MM.1S (cell line): ENCODE results near the gene ITIH3.

Source experiments
- DNase-seq: peaks from one replicate; pipeline ENCODE4 v3.0.0-alpha.2; 2015
- H2AFZ ChIP-seq: fragments of 300-600 bp; sonication (generic); 2 replicates; pipeline ENCODE4 v1.6.0; 2016; ENCODE audit warnings: antibody characterized with exemption, low read length
- H3F3A ChIP-seq: fragments of 300-600 bp; sonication (generic); 2 replicates; pipeline ENCODE4 v1.6.1; 2016; ENCODE audit warnings: mild to moderate bottlenecking, antibody characterized with exemption, low read length, moderate library complexity, mixed read lengths; ENCODE audit not compliant: insufficient read depth
- H3K27ac ChIP-seq: fragments of 300-600 bp; sonication (generic); 2 replicates; pipeline ENCODE4 v1.5.1; 2016; ENCODE audit warnings: mild to moderate bottlenecking, low read length
- H3K27me3 ChIP-seq: fragments of 300-600 bp; sonication (generic); replicated peaks from 2 replicates; pipeline ENCODE4 v1.6.0; 2016; ENCODE audit warnings: low read length; ENCODE audit not compliant: insufficient read depth
- H3K36me3 ChIP-seq: fragments of 300-600 bp; sonication (generic); replicated peaks from 2 replicates; pipeline ENCODE4 v1.6.1; 2016; ENCODE audit warnings: mild to moderate bottlenecking, low read length, mixed read lengths; ENCODE audit not compliant: insufficient read depth
- H3K4me1 ChIP-seq: fragments of 300-600 bp; sonication (generic); 2 replicates; pipeline ENCODE4 v1.6.1; 2016; ENCODE audit warnings: low read length, mixed read lengths
- H3K4me2 ChIP-seq: fragments of 300-600 bp; sonication (generic); 2 replicates; pipeline ENCODE4 v1.6.0; 2016; ENCODE audit warnings: low read depth, low read length
- H3K4me3 ChIP-seq: fragments of 300-600 bp; sonication (generic); 2 replicates; pipeline ENCODE4 v1.5.1; 2016; ENCODE audit warnings: low read length, mixed read lengths
- H3K79me2 ChIP-seq: fragments of 300-600 bp; sonication (generic); 2 replicates; pipeline ENCODE4 v1.6.1; 2016; ENCODE audit warnings: mixed run types, low read length, mixed read lengths
- H3K9ac ChIP-seq: fragments of 300-600 bp; sonication (generic); 2 replicates; pipeline ENCODE4 v1.6.1; 2016; ENCODE audit warnings: low read length, mixed read lengths
- H3K9me2 ChIP-seq: fragments of 300-600 bp; sonication (generic); replicated peaks from 2 replicates; pipeline ENCODE4 v1.6.1; 2016; ENCODE audit warnings: mild to moderate bottlenecking, low read length, mixed read lengths; ENCODE audit not compliant: insufficient read depth
- H3K9me3 ChIP-seq: fragments of 300-600 bp; sonication (generic); replicated peaks from 2 replicates; pipeline ENCODE4 v1.6.1; 2016; ENCODE audit warnings: mild to moderate bottlenecking, low read length, mixed read lengths; ENCODE audit not compliant: insufficient read depth
- H4K20me1 ChIP-seq: fragments of 300-600 bp; sonication (generic); 2 replicates; pipeline ENCODE4 v1.6.1; 2016; ENCODE audit warnings: mild to moderate bottlenecking, low read length, moderate library complexity, mixed read lengths; ENCODE audit not compliant: insufficient read depth
- CTCF ChIP-seq: fragments of 300-600 bp; sonication (generic); IDR thresholded peaks from 2 replicates; pipeline ENCODE4 v1.5.1; 2016; ENCODE audit warnings: antibody characterized with exemption, low read length, mixed read lengths
- EZH2 ChIP-seq: fragments of 300-600 bp; sonication (generic); optimal IDR thresholded peaks from 2 replicates; pipeline ENCODE3; 2017; ENCODE audit warnings: low read depth, mild to moderate bottlenecking, antibody characterized with exemption, low read length, mixed read lengths
- EZH2phosphoT487 ChIP-seq: fragments of 300-600 bp; sonication (generic); IDR thresholded peaks from 2 replicates; pipeline ENCODE4 v1.6.1; 2018; ENCODE audit warnings: antibody characterized with exemption, low read length

Gene ITIH3

GRCh38 chr3:52827441-52827840 lies 32.8 kb downstream of the ITIH3 start:
- H3K9me3 ChIP-seq = no peaks in the 10 kb centered on the region
- H3K4me1 ChIP-seq = no peaks in the 10 kb centered on the region
- no peaks in the 10 kb centered on the region for H4K20me1 ChIP-seq
- no peak overlapping the region for H3K9ac ChIP-seq
- no peaks in the 10 kb centered on the region for H3K9me2 ChIP-seq
- no peak for TF ChIP-seq CTCF
- TF ChIP-seq EZH2 = no peak
- H2AFZ ChIP-seq = no peak overlapping the region
- no peaks in the 10 kb centered on the region for H3K27me3 ChIP-seq
- no peaks in the 10 kb centered on the region for H3F3A ChIP-seq
- DNase-seq = no peak
- H3K4me3 ChIP-seq = no peak overlapping the region
- H3K27ac ChIP-seq = no peak overlapping the region
- no peak overlapping the region for H3K4me2 ChIP-seq
- no peaks in the 10 kb centered on the region for H3K36me3 ChIP-seq
- H3K79me2 ChIP-seq = no peaks in the 10 kb centered on the region

- Histone ChIP-seq H2AFZ (no peak overlapping the region), H3K36me3 (no peaks in the 10 kb centered on the region), H3K79me2 (no peaks in the 10 kb centered on the region), H3K4me2 (no peak overlapping the region), H3K9ac (no peak overlapping the region), H3K9me3 (no peaks in the 10 kb centered on the region), H3K27ac (no peak overlapping the region), H3F3A (no peaks in the 10 kb centered on the region), H3K4me3 (no peak overlapping the region), H3K9me2 (no peaks in the 10 kb centered on the region), H3K4me1 (no peaks in the 10 kb centered on the region), H3K27me3 (no peaks in the 10 kb centered on the region), H4K20me1 (no peaks in the 10 kb centered on the region)
- TF ChIP-seq EZH2 (no peak), EZH2phosphoT487 (no peak), CTCF (no peak)
- DNase-seq = no peak
Measured at GRCh38 chr3:52827866-52828376, 33.3 kb downstream of the ITIH3 start.

- Histone ChIP-seq H3F3A (no peaks in the 10 kb centered on the region), H3K9ac (no peak overlapping the region), H3K27me3 (no peaks in the 10 kb centered on the region), H3K27ac (no peak overlapping the region), H3K9me3 (no peaks in the 10 kb centered on the region), H2AFZ (no peak overlapping the region), H3K4me3 (no peak overlapping the region), H3K36me3 (no peaks in the 10 kb centered on the region), H3K9me2 (no peaks in the 10 kb centered on the region), H3K79me2 (no peaks in the 10 kb centered on the region), H3K4me2 (no peak overlapping the region), H4K20me1 (no peaks in the 10 kb centered on the region), H3K4me1 (no peaks in the 10 kb centered on the region)
- TF ChIP-seq EZH2phosphoT487 (no peak), EZH2 (no peak), CTCF (no peak)
- DNase-seq = no peak
Measured at GRCh38 chr3:52829482-52829881, 34.9 kb downstream of the ITIH3 start.
